Testis (tissue), 2 donors: ENCODE data around the gene AP2A2.

Experiments
- CTCF ChIP-seq, 3 experiments: fragments of 450-650 bp in 2 of 3; fragments of 200-600 bp in 1 of 3; sonication (generic) in 1 of 3; IDR thresholded peaks; one replicate each; pipeline ENCODE4 v1.5.1; 2016 to 2019; ENCODE audit warnings: antibody characterized with exemption in 3 of 3, mild to moderate bottlenecking in 2 of 3, moderate library complexity in 1 of 3
- POLR2A ChIP-seq: fragments of 450-650 bp; IDR thresholded peaks from one replicate; pipeline ENCODE4 v1.6.1; 2017; ENCODE audit warnings: antibody characterized with exemption, mild to moderate bottlenecking, moderate library complexity

- no peak for TF ChIP-seq POLR2A
- TF ChIP-seq CTCF (IDR thresholded peaks at IDR 0.05), result no peak
Measured at GRCh38 chr11:924406-925157, 1.1 kb upstream of the AP2A2 start.
